CD4-positive, alpha-beta T cell treated with Interleukin-2 at 100 ng/mL for 4 hours (primary cell): Measurements from ENCODE around the gene PARD3.
"Not testable (repeated sequence)": the region's sequence is repeated elsewhere in the genome, so short reads cannot be mapped to it uniquely, and the experiment has no call there.

ENCODE experiments used
- DNase-seq: peaks from one replicate; pipeline ENCODE4 v3.0.0-alpha.2; 2020; ENCODE audit warnings: low spot score

The PARD3 gene

DNA sequence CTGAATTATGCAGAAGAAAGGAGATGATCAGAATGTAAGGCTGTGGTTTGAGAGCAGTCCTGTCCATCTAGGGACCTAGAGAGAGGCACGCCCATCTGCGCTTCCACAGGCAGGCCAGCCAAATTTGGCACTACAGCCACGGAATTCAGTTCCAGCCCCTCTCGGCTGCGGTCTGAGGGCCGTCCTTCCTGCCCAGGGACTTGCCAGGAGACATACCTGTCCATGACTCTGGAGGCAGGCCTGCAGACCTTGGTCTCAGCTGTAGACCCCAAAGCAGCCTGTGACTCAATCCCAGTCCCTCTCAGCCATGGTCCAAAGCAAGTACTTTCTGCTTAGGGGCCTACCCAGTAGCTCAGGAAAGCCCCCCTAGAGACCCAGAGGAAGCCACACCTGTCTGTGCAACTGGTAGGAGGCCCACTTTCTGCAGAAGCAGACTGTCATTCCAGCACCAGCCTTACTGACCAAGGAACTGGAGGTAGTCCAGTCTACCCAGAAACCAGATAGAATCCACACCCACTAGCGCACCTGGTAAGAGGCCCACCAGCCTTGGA, 720.9 kb downstream of the PARD3 start:
- DNase-seq, result no peak

- DNase-seq, result no peak
Observed at GRCh38 chr10:34092891-34093290, 722.2 kb downstream of the PARD3 start.

GRCh38 chr10:34091635-34092195, 723.4 kb downstream of the PARD3 start:
- DNase-seq, result no peak

GRCh38 chr10:34089253-34089652, 725.8 kb downstream of the PARD3 start:
- no peak for DNase-seq

- no peak for DNase-seq
Observed at GRCh38 chr10:34088208-34088794, 726.8 kb downstream of the PARD3 start.

GRCh38 chr10:34087095-34087418, 728.0 kb downstream of the PARD3 start:
- DNase-seq, result no peak

DNA sequence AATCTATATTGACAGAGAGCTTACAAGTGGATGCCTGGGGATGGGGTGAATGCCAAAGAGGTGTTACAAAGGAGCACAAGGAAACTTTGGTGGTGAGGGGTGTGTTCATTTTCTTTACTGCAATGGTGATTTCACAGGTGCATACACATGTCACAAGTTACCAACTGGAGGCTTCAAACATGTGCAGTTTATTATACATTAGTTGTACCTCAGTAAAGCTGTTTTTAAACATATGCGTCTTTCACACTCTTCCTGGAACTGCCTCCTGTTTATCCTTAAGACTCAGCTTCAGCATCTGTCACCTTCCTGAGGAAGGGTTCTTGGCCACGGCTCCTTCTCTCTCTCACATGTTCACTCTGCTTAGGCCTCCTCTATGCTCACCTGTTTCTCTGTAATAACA, 731.5 kb downstream of the PARD3 start:
- DNase-seq, result no peak

GRCh38 chr10:34081948-34082347, 733.1 kb downstream of the PARD3 start:
- no peak for DNase-seq

- DNase-seq, result no peak
Observed at GRCh38 chr10:34081347-34081743, 733.8 kb downstream of the PARD3 start.

GRCh38 chr10:34080485-34081346, 734.4 kb downstream of the PARD3 start:
- DNase-seq, result no peak

DNA sequence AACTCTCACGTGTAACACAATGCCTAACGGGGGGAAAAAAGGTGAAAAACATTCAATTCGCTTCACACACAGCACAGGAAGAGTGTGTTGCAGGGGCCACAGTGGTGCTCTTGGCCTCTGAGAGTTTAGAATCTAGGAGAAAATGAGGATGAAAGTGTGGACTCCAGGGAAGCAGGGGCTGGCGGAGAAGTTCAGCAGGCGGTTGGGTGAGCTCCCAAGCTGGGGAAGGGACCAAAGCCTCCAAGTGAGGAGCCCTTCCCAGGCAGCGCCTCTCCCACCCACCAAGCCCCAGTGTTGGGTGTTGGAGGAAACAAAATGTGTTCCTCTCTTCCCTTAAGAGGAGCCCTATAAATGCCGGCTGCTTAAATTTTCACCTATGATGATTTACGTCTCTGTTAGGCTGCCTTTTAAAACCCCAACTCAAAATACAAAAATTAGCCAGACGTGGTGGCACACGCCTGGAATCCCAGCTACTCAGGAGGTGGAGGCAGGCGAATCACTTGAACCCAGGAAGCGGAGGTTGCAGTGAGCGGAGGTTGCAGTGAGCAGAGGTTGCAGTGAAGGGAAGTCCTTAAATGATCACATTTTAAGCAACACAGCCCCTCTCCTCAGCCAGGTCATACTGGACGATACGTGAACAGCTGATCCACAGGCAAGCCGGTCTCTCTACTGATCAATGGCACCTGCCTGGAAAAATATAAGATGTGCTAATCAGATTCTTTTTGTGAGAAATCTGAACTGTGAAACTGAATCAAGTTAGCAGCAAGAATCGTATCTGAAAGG, 735.2 kb downstream of the PARD3 start:
- no peak for DNase-seq

DNA sequence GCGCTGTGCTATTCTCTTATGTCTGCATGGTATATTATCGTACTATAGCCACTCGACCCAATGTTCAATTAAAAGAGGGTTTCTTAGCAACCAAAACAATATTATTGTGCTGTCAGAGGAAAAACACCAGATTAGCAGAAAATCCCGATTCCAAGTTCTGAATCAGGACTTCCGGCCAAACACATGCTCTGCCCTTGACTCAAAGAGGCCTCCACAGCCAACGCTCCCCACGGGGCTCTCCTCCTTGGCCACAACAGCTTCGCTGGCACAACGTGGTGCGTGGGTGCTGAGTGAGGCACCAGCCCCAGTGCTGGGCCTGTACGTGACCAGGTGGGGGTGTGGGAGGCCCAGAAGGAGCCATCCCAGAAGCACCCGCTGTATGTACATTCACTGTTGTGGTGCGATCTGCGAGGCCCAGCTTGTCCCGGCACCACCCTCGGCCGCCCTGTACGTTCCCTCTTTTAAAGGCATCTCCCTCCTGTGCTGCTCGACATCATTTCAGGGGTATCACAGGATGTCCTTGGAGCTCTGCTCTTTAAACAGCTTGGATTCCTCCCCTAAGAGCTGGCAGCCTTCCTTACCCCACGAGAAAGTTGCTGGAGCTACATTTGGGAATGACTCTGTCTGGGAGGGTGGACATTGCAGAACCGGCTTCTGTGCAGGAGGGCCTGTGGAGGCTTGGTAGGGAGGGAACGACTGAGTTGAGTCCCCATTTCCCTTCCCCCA, 736.2 kb downstream of the PARD3 start:
- no peak for DNase-seq

DNA sequence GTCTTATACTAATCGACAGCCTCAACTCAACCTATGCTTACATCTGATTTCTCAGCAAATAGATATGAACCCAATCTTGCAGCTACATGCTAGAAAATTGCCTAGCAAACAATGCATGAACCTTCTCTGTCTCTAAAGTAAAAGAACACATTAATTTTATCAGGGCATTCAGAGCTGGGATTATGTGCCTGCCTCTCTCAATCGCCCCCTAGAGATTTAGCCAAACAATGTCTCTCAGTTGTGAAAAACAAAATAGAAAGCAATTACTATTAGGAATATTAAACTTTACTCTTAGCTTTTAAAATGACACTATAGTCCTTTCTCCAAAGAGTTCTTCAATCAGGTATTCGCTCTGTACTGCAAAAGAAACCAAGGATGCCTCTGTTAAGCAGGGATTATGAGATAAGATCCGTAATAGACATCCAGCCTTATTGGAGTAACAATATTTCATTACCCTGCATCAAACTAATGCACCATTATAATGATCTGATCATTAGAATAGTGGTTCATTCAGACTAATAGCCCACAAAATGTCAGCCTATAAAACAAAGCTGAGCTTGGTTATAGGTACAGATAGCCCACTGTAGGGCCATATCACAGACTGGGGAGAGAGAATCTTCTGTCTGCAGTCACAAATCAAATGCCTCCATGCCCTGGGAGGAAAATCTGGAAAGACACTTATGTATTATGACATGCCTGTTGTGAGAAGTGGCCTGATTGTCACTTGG, 736.9 kb downstream of the PARD3 start:
- DNase-seq, result no peak

GRCh38 chr10:34076443-34076842, 738.7 kb downstream of the PARD3 start:
- no peak for DNase-seq

DNA sequence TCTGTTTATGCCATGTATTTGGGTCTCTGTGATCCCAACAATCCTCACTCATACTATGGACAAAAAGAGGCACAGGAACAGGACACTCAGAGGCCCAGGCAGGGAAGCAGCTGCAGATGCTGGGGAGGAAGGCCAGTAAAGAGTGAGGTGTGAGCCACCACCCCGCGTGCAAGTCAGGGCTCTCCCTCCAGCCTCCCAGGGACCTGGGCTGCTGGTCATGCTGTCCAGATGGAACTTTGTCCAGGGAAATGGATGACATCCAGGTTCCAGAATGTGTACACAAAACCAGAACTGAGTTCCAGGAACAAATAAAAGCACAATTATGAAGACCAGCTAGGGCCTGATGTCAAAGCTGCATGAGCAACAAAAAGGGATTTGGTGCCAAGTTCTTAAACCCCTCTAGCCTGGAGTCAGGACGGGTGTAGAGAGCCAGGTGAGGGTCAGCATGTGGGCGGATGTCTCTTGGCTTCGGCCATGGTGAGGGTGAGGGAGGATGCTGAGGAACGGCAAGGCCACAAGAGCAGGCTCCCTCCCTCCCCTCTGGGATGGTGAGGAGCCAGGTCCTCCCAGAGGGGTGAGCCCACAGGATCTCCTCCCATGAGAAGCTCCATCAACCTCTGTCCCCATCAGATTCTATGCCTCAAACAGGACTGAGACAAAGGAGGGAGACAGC, 739.7 kb downstream of the PARD3 start:
- DNase-seq, result no peak

- no peak for DNase-seq
Observed at GRCh38 chr10:34074051-34074450, 741.0 kb downstream of the PARD3 start.

GRCh38 chr10:34067741-34068140, 747.4 kb downstream of the PARD3 start:
- not testable (repeated sequence) for DNase-seq

DNA sequence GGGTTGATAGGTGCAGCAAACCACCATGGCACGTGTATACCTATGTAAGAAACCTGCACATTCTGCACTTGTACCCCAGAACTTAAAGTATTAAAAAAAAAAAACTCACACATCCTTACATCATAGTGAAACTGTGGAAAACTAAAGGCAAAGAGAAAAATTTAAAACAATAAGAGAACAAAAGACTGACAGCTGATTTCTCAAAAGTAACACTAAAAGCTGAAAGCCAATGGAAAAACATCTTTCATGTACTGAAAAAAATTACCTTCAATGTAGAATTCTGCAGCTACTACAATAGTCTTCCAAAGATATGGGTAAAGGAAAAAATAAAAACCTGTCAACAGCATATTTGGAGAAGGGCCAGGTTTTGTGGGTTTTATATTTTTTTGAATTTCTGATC, 751.5 kb downstream of the PARD3 start:
- DNase-seq, result no peak

DNA sequence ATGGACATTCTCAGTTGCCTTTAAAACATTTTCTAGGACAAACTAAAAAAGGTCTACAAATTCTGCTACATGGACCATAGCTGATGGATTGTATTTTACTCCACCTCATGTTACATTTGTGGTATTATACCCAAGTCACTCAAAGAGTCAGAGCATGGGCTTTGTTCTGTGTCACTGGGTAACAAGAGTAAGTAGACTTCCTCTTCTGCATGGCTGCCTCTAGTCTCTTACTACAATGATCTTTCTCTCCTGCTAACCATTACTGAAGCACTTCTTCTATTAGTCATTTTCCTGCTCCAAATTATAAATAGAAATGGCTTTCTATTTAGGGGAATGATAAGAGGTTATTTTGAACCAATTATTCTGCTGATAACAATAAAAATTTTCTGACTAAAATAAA, 753.3 kb downstream of the PARD3 start:
- no peak for DNase-seq
